ENCODE data around the gene HRH3. TPM values are rescaled to one million over a fixed set of nuclear protein-coding genes. Genes with fewer than 3 reads are reported as not detected.

Gene HRH3
- total RNA-seq, 1 donor from 2014 or later = not detected

GRCh38 chr20:62252342-62252966 is 32.4 kb upstream of the HRH3 start:
- no peak for TF ChIP-seq CTCF (IDR thresholded peaks at IDR 0.05; ENCODE audit: unreplicated experiment)
- H3K9me3 Mint-ChIP-seq (ENCODE audit: unreplicated experiment) = no peaks in the 10 kb centered on the region

GRCh38 chr20:62248890-62249560 is 28.9 kb upstream of the HRH3 start:
- H3K27ac Mint-ChIP-seq (ENCODE audit: unreplicated experiment) = no peak overlapping the region
- H3K4me3 Mint-ChIP-seq (ENCODE audit: unreplicated experiment) = no peak overlapping the region
- TF ChIP-seq CTCF (IDR thresholded peaks at IDR 0.05; ENCODE audit: unreplicated experiment) = no peak
- H3K9me3 Mint-ChIP-seq (ENCODE audit: unreplicated experiment) = no peaks in the 10 kb centered on the region
- peaks cover 4% of the 10 kb centered on the region for H3K27me3 Mint-ChIP-seq (ENCODE audit: unreplicated experiment)
- no peak for DNase-seq (ENCODE audit: low spot score)
- no peaks in the 10 kb centered on the region for H3K36me3 Mint-ChIP-seq (ENCODE audit: low read depth, unreplicated experiment)
- no peaks in the 10 kb centered on the region for H3K4me1 Mint-ChIP-seq (ENCODE audit: unreplicated experiment)

More at GRCh38 chr20:62252342-62252966, 32.4 kb upstream of the HRH3 start:
- DNase-seq (ENCODE audit: low spot score) = no peak
- H3K4me3 Mint-ChIP-seq (ENCODE audit: unreplicated experiment) = no peak overlapping the region
- no peaks in the 10 kb centered on the region for H3K27me3 Mint-ChIP-seq (ENCODE audit: unreplicated experiment)
- H3K27ac Mint-ChIP-seq (ENCODE audit: unreplicated experiment) = no peak overlapping the region
- H3K4me1 Mint-ChIP-seq (ENCODE audit: unreplicated experiment) = no peaks in the 10 kb centered on the region
- peaks cover 8% of the 10 kb centered on the region for H3K36me3 Mint-ChIP-seq (ENCODE audit: low read depth, unreplicated experiment)

GRCh38 chr20:62246872-62247652 is 27.0 kb upstream of the HRH3 start:
- Mint-ChIP-seq H3K27ac (ENCODE audit: unreplicated experiment) (no peak overlapping the region), H3K4me1 (ENCODE audit: unreplicated experiment) (no peaks in the 10 kb centered on the region), H3K27me3 (ENCODE audit: unreplicated experiment) (peaks cover 4% of the 10 kb centered on the region), H3K4me3 (ENCODE audit: unreplicated experiment) (no peak overlapping the region), H3K9me3 (ENCODE audit: unreplicated experiment) (no peaks in the 10 kb centered on the region), H3K36me3 (ENCODE audit: low read depth, unreplicated experiment) (no peaks in the 10 kb centered on the region)
- no peak for TF ChIP-seq CTCF (IDR thresholded peaks at IDR 0.05; ENCODE audit: unreplicated experiment)
- no peak for DNase-seq (ENCODE audit: low spot score)

GRCh38 chr20:62246431-62246830 is 26.4 kb upstream of the HRH3 start:
- H3K27me3 Mint-ChIP-seq (ENCODE audit: unreplicated experiment) = peaks cover 4% of the 10 kb centered on the region
- no peaks in the 10 kb centered on the region for H3K9me3 Mint-ChIP-seq (ENCODE audit: unreplicated experiment)
- DNase-seq (ENCODE audit: low spot score) = no peak
- H3K27ac Mint-ChIP-seq (ENCODE audit: unreplicated experiment) = no peak overlapping the region
- no peaks in the 10 kb centered on the region for H3K36me3 Mint-ChIP-seq (ENCODE audit: low read depth, unreplicated experiment)
- no peaks in the 10 kb centered on the region for H3K4me1 Mint-ChIP-seq (ENCODE audit: unreplicated experiment)
- no peak for TF ChIP-seq CTCF (IDR thresholded peaks at IDR 0.05; ENCODE audit: unreplicated experiment)
- no peak overlapping the region for H3K4me3 Mint-ChIP-seq (ENCODE audit: unreplicated experiment)
